Brain microvascular endothelial cell (primary cell): ENCODE data around the gene KCNMB1.

Experiments used
- DNase-seq: peaks from one replicate; pipeline ENCODE4 v3.0.0-alpha.2; 2020
- H3K27ac ChIP-seq: fragments of 250-450 bp; sonication (Bioruptor Pico); 2 replicates; pipeline ENCODE4 v1.5.1; 2020; ENCODE audit warnings: mild to moderate bottlenecking, moderate library complexity
- H3K27me3 ChIP-seq: fragments of 250-450 bp; sonication (Bioruptor Pico); replicated peaks from 2 replicates; pipeline ENCODE4 v1.5.1; 2020; ENCODE audit warnings: mild to moderate bottlenecking
- H3K36me3 ChIP-seq: fragments of 250-450 bp; sonication (Bioruptor Pico); replicated peaks from 2 replicates; pipeline ENCODE4 v1.5.1; 2020; ENCODE audit warnings: mild to moderate bottlenecking
- H3K4me3 ChIP-seq: 2 replicates; pipeline ENCODE4 v1.5.1; 2011; ENCODE audit warnings: low read depth, mild to moderate bottlenecking, control low read depth, low read length, moderate library complexity
- CTCF ChIP-seq: IDR thresholded peaks from 2 replicates; pipeline ENCODE4 v1.5.1; 2011; ENCODE audit warnings: low read depth, mild to moderate bottlenecking, moderate library complexity, low read length, control low read depth, inconsistent platforms; ENCODE audit errors: missing control alignments
- in situ Hi-C: cut with HindIII; loops from 2 replicates; pipeline ENCODE4 v1.10.0; 2017; ENCODE audit warnings: low sequenced_read_pairs, low pct_ligation_motif_present

The KCNMB1 gene

GRCh38 chr5:170404398-170404797 is 15.2 kb upstream of the KCNMB1 start:
- Histone ChIP-seq H3K4me3 (no peak overlapping the region), H3K36me3 (no peaks in the 10 kb centered on the region), H3K27me3 (no peaks in the 10 kb centered on the region), H3K27ac (no peak overlapping the region)
- DNase-seq, result no peak
- TF ChIP-seq CTCF, result no peak
- in situ Hi-C loops, result no loop called here

GRCh38 chr5:170403675-170404074 is 14.5 kb upstream of the KCNMB1 start:
- in situ Hi-C loops, result no loop called here
- Histone ChIP-seq H3K27ac (no peak overlapping the region), H3K36me3 (no peaks in the 10 kb centered on the region), H3K27me3 (no peaks in the 10 kb centered on the region), H3K4me3 (no peak overlapping the region)
- no peak for TF ChIP-seq CTCF
- no peak for DNase-seq

GRCh38 chr5:170402508-170402907 is 13.3 kb upstream of the KCNMB1 start:
- in situ Hi-C loops, result no loop called here
- Histone ChIP-seq H3K27me3 (no peaks in the 10 kb centered on the region), H3K27ac (no peak overlapping the region), H3K36me3 (no peaks in the 10 kb centered on the region), H3K4me3 (no peak overlapping the region)
- no peak for TF ChIP-seq CTCF
- no peak for DNase-seq

GRCh38 chr5:170397059-170397458 is 7.9 kb upstream of the KCNMB1 start:
- Histone ChIP-seq H3K36me3 (no peaks in the 10 kb centered on the region), H3K27ac (no peak overlapping the region), H3K4me3 (no peak overlapping the region), H3K27me3 (no peaks in the 10 kb centered on the region)
- no peak for TF ChIP-seq CTCF
- no peak for DNase-seq
- in situ Hi-C loops, result no loop called here

GRCh38 chr5:170393958-170394357 is 4.8 kb upstream of the KCNMB1 start:
- in situ Hi-C loops, result no loop called here
- Histone ChIP-seq H3K4me3 (no peak overlapping the region), H3K27ac (no peak overlapping the region), H3K27me3 (no peaks in the 10 kb centered on the region), H3K36me3 (no peaks in the 10 kb centered on the region)
- TF ChIP-seq CTCF, result no peak
- DNase-seq, result no peak

- H3K4me3 ChIP-seq, result no peak overlapping the region
- in situ Hi-C loops, result no loop called here
- H3K36me3 ChIP-seq, result no peaks in the 10 kb centered on the region
- DNase-seq, result peak; percentile 5
- peaks cover 2% of the 10 kb centered on the region for H3K27me3 ChIP-seq
- no peak overlapping the region for H3K27ac ChIP-seq
- no peak for TF ChIP-seq CTCF
Observed at GRCh38 chr5:170393235-170393634, 4.1 kb upstream of the KCNMB1 start.
